ENCODE data around the gene ANO2. TPM values are rescaled to one million over a fixed set of nuclear protein-coding genes. Genes with fewer than 3 reads are reported as not detected.

The ANO2 gene
- total and polyA plus RNA-seq, 2 donors (not counting 3 experiments of a cell fraction or from before 2014, with no cell fraction given): 15.4 to 65.0 TPM

DNA sequence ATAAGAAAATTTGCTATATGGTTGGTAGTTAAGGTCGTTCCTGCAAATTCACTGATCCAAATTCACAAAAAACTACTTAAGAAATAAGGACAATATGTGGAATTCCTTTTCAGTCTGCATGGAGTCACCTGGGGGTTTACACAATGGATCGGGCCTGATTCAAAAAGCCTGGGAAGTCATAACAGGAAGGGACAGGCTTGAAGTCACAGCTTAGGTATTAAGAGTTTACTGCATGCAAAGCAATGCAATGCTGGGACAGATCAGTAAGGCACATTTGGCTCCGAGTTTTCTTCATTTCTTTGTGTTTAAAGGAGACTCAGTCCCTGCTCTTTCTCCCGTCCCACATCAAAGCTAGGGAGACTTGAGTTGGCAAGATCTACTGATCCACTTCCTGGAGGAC lies 359.9 kb downstream of the ANO2 start:
- Histone ChIP-seq H3K36me3 (ENCODE audit: control insufficient read depth in 2 of 2, extremely low read depth in 1 of 2, insufficient read depth in 2 of 2, low read length in 2 of 2) (peaks cover 0 to 11% of the 10 kb centered on the region in 2 experiments), H3K4me3 (replicated peaks in 1 of 3; ENCODE audit: insufficient read depth in 1 of 3, low read depth in 1 of 3, low read length in 3 of 3) (no peak overlapping the region), H3K79me2 (ENCODE audit: control insufficient read depth, insufficient read depth, low read length) (no peaks in the 10 kb centered on the region), H3K27ac (ENCODE audit: insufficient read depth, low read depth, low read length) (peak overlapping the region; percentile 95), H3K4me1 (ENCODE audit: control insufficient read depth, extremely low read depth, insufficient read depth, low read length) (peaks cover 67% of the 10 kb centered on the region), H3K4me2 (ENCODE audit: insufficient read depth, low read length) (peak overlapping the region; percentile 67), H3K9ac (replicated peaks; ENCODE audit: extremely low read depth, insufficient read depth, low read length) (no peak overlapping the region), H4K20me1 (replicated peaks; ENCODE audit: control insufficient read depth, extremely low read depth, insufficient read depth, low read length) (no peaks in the 10 kb centered on the region), H3K9me3 (replicated peaks; ENCODE audit: control insufficient read depth, insufficient read depth, low read length) (no peaks in the 10 kb centered on the region), H3K27me3 (ENCODE audit: control insufficient read depth in 2 of 2, insufficient read depth in 2 of 2, low read length in 2 of 2) (no peaks in the 10 kb centered on the region), H2AFZ (ENCODE audit: low read depth, low read length) (no peak overlapping the region), H3K9me1 (replicated peaks; ENCODE audit: control insufficient read depth, extremely low read depth, insufficient read depth, low read length) (no peaks in the 10 kb centered on the region)
- ChIA-PET CTCF (no interaction called here), POLR2A (no interaction called here)
- no TSS peak for BruUV-seq (replicated peaks)
- intact Hi-C loops (cut with micrococcal nuclease): no loop called here
- FAIRE-seq (no peak), DNase-seq (ENCODE audit: low read depth, low spot score) (peak; percentile 48)
- dilution Hi-C loops (cut with MboI; ENCODE audit: extremely low pct_ligation_motif_present, low sequenced_read_pairs): no loop called here
- TF ChIP-seq GATA2 (IDR thresholded peaks at IDR 0.05; ENCODE audit: insufficient read depth, insufficient read length, low read depth, low read length) (no peak), FOS (IDR thresholded peaks at IDR 0.05; ENCODE audit: borderline replicate concordance, insufficient read depth, low read length) (no peak), JUN (IDR thresholded peaks at IDR 0.05; ENCODE audit: borderline replicate concordance, insufficient read depth, insufficient read length, low read depth) (no peak), POLR2A (IDR thresholded peaks at IDR 0.05; ENCODE audit: low read depth, low read length) (no peak), POLR2AphosphoS5 (IDR thresholded peaks at IDR 0.05; ENCODE audit: insufficient read depth, low read depth, low read length) (no peak), MYC (IDR thresholded peaks at IDR 0.05; ENCODE audit: low read depth, low read length) (no peak), EZH2 (IDR thresholded peaks at IDR 0.05; ENCODE audit: borderline replicate concordance, low read depth, low read length, severe bottlenecking) (no peak)
- TF ChIP-seq, protein P1, sequence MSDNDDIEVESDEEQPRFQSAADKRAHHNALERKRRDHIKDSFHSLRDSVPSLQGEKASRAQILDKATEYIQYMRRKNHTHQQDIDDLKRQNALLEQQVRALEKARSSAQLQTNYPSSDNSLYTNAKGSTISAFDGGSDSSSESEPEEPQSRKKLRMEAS (IDR thresholded peaks at IDR 0.05; ENCODE audit: insufficient read depth, insufficient read length): no peak
- TF ChIP-seq, protein P2, sequence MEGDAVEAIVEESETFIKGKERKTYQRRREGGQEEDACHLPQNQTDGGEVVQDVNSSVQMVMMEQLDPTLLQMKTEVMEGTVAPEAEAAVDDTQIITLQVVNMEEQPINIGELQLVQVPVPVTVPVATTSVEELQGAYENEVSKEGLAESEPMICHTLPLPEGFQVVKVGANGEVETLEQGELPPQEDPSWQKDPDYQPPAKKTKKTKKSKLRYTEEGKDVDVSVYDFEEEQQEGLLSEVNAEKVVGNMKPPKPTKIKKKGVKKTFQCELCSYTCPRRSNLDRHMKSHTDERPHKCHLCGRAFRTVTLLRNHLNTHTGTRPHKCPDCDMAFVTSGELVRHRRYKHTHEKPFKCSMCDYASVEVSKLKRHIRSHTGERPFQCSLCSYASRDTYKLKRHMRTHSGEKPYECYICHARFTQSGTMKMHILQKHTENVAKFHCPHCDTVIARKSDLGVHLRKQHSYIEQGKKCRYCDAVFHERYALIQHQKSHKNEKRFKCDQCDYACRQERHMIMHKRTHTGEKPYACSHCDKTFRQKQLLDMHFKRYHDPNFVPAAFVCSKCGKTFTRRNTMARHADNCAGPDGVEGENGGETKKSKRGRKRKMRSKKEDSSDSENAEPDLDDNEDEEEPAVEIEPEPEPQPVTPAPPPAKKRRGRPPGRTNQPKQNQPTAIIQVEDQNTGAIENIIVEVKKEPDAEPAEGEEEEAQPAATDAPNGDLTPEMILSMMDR (IDR thresholded peaks at IDR 0.05; ENCODE audit: extremely low read depth in 1 of 2, insufficient read depth in 1 of 2, low read depth in 1 of 2, low read length in 2 of 2): no peak
